ENCODE measurements around the gene ANKRD24.
"Not testable (repeated sequence)": the region's sequence is repeated elsewhere in the genome, so short reads cannot be mapped to it uniquely, and the experiment has no call there.

Gene ANKRD24

GRCh38 chr19:4199699-4200293 lies 17.3 kb downstream of the ANKRD24 start:
- no peak for DNase-seq

- no peak for DNase-seq
These were observed 18.6 kb downstream of the ANKRD24 start for GRCh38 chr19:4200940-4201542.

DNA sequence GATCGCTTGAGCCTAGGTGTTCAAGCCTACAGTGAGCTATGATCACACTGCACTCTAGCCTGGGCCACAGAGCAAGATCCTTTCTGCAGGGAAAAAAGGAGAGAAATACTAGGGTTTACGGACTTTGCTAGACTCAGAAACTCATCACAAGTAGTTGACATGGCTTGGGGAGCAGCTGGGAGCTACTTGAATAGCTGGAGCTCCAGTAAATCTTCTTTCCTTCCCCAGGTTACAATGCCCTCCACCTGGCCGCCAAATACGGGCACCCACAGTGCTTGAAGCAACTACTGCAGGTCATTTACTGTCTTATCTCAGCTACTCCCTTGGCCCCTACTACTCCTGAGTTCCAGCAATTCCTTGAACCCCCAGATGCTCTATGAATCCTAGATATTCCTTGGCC lies 19.3 kb downstream of the ANKRD24 start:
- DNase-seq = no peak

- DNase-seq = peak; percentile 75
These were observed 24.5 kb downstream of the ANKRD24 start for GRCh38 chr19:4206818-4207484.

- DNase-seq = peak; percentile 64
These were observed 26.1 kb downstream of the ANKRD24 start for GRCh38 chr19:4208385-4209094.

- no peak for DNase-seq
These were observed 27.8 kb downstream of the ANKRD24 start for GRCh38 chr19:4210166-4210731.

DNA sequence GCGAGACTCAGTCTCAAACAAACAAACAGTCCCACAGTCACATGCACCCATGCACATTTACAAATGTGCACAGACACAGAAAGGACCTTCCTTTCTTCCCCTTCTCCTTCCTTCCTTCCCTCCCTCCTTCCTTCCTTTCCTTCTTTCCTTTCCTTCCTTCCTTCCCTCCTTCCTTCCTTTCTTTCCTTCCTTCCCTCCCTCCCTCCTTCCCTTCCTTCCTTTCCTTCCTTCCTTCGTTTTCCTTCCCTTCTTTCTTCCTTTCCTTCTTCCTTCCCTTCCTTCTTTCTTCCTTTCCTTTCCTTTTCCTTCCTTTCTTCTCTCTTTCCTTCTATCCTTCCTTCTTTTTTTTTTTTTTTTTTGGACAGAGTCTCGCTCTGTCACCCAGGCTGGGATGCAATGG lies 30.6 kb downstream of the ANKRD24 start:
- no peak for DNase-seq

GRCh38 chr19:4215807-4216206 lies 33.3 kb downstream of the ANKRD24 start:
- no peak for DNase-seq

- no peak for DNase-seq
These were observed 34.4 kb downstream of the ANKRD24 start for GRCh38 chr19:4216846-4217245.

- DNase-seq = no peak
These were observed 35.2 kb downstream of the ANKRD24 start for GRCh38 chr19:4217429-4218264.

DNA sequence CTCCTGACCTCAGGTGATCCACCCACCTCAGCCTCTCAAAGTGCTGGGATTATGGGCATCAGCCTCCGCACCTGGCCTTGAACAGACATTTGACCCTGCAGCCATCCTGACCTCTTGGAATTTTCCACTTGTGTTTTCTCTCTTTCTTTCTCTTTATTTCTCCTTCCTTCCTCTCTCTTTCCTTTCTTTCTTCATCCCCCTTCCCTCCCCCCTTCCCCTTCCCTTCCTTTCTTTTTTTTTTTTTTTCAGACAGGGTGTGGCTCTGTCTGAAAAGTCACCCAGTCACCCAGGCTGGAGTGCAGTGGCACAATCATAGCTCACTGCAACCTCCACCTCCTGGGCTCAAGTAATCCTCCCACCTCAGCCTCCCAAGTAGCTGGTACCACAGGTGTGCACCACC lies 36.0 kb downstream of the ANKRD24 start:
- DNase-seq = not testable (repeated sequence)

DNA sequence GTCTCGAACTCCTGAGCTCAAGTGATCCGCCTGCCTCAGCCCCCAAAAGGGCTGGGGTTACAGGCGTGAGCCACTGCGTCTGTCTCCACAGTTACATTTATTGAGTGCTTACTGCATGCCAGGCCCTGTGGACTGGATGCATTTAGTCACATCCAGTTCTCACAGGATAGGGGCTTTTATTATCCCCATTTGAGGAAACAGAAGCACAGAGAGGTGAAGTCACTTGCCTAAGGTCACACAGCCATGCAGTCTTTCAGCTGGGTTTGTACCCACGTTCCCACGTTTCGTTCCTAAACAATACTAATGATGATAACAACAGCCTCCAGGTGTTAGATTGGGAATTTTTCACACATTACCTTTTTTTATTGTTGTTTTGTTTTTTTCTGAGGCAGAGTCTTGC lies 37.7 kb downstream of the ANKRD24 start:
- no peak for DNase-seq

DNA sequence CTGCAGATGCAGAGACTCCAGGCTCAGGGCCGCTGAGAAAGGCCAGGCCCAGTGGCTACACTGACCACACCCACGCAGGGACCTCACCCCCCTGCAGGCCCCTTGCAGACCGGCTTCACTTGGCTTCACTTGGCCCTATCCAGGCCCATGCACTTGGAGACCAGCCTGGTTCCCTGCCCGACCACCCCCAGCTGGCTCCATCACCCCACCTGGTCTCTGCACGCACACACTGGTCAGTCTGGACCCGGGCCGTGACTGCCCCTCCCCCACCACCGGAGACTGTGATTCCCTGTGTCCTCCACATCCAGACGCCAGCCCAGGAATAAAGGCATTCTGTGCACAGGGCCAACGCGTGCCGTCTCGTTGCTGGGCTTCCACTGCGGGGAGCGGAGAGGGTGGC lies 42.0 kb downstream of the ANKRD24 start:
- DNase-seq = no peak

- DNase-seq = no peak
These were observed 43.4 kb downstream of the ANKRD24 start for GRCh38 chr19:4225885-4226284.

GRCh38 chr19:4227771-4228170 lies 45.3 kb downstream of the ANKRD24 start:
- no peak for DNase-seq

GRCh38 chr19:4228765-4229178 lies 46.3 kb downstream of the ANKRD24 start:
- DNase-seq = no peak

DNA sequence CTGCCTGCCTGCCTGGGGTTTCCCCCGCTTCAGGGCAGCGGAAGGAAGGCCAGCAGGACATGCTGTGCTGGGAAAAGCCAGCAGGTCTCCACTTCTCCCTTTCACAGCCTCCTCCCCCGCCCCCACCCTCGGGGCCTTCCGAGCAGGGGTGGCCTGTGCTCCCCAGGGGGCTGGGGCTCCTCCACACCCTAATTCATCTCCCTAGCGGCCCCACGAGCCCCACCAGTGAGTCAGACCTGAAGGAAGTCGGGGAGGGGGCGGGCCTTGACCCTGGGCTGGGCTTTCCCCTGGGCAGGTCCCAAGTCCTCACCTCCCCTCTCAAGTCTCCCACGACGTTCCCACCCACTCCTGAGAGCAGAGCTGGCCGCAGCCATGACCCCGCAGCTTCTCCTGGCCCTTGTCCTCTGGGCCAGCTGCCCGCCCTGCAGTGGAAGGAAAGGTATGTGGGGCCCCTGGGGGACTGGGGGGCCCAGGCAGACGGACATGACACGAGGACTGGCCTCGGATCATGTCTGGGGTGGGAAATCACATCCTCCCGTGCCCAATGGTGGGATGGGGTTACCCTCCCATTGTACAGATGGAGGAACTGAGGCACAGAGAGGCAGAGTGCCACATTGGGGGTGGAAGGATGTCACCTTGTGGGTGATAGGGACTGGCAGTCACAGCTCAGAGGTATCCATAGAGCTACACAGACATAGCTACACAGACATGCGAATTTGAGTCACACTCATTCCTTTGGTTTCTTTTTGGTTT lies 46.9 kb downstream of the ANKRD24 start, which contains the start of gene EBI3:
Gene EBI3 (plus strand): TSS at position 345 of the 753 bp plus-strand sequence. CDS start 28 bp downstream, at position 373.
- no peak for DNase-seq

DNA sequence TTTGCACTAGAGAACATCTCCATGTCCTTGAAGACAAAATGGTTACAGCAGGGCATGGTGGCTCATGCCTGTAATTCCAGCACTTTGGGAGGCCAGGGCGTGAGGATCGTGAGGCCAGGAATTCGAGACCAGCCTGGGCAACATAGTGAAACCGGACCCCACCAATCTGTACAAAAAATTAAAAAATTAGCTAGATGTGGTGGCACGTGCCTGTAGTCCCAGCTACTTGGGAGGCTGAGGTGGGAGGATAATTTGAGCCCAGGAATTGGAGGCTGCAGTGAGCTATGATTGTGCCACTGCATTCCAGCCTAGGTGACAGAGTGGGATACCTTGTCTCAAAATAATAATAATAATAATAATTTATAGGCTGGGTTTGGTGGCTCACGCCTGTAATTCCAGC lies 47.7 kb downstream of the ANKRD24 start:
- DNase-seq = not testable (repeated sequence)

DNA sequence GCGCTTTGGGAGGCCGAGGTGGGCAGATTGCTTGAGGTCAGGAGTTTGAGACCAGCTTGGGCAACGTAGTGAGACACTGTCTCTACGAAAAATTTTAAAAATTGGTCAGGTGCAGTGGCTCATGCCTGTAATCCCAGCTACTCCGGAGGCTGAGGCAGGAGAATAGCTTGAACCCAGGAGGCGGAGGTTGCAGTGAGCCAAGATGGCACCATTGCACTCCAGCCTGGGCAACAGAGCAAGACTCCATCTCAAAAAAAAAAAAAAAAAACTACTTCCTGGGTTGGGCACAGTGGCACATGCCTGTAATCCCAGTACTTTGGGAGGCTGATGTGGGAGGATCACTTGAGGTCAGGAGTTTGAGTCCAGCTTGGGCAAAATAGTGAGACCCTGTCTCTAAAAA lies 49.0 kb downstream of the ANKRD24 start:
- not testable (repeated sequence) for DNase-seq

DNA sequence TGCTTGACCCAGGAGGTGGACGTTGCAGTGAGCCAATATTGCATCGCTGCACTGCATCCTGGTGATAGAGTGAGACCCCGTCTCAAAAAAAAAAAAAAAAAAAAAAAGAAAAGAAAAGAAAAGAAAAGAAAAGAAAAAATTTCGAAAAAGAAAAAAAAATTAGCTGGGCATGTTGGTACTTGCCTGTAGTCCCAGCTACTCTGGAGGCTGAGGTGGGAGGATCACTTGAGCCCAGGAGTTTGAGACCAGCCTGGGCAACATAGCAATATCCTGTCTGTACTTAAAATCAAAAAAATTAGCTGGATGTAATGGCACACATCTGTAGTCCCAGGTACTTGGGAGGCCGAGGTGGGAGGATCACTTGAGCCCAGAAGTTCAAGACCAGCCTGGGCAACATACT lies 49.6 kb downstream of the ANKRD24 start:
- not testable (repeated sequence) for DNase-seq

DNA sequence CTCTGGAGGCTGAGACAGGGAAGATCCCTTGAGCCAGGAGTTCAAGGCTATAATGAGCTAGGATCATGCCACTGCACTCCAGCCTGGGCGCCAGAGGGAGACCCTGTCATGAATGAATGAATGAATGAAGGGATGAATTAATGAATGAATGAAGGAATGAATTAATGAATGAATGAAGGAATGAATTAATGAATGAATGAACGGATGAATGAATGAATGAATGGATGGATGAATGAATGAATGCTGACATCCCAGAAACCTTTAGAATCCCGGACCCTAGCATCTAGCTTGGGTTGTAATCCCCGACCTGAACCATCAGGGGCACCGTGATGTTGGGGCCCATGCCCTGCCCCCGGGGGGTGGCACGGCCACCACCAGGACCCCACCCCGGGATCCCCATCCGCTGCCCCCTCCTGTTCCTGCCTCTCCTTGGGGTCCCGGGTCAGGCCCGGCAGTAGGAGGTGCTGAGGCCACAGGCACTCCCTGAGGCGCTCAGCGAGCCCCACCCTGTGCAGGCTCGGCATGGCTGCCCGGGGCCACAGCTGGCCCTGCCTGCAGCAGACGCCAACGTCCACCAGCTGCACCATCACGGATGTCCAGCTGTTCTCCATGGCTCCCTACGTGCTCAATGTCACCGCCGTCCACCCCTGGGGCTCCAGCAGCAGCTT lies 50.3 kb downstream of the ANKRD24 start:
- DNase-seq = no peak
